Activated CD8-positive, alpha-beta memory T cell treated with anti-CD3 and anti-CD28 coated beads for 1 hour (primary cell): ENCODE results near the gene CPA3.

Experiments used
- DNase-seq, 2 donors: peaks; one replicate each; pipeline ENCODE4 v3.0.0-alpha.2; 2020; ENCODE audit warnings: low read depth in 1 of 2; ENCODE audit errors: extremely low read depth in 1 of 2

The CPA3 gene, protein sequence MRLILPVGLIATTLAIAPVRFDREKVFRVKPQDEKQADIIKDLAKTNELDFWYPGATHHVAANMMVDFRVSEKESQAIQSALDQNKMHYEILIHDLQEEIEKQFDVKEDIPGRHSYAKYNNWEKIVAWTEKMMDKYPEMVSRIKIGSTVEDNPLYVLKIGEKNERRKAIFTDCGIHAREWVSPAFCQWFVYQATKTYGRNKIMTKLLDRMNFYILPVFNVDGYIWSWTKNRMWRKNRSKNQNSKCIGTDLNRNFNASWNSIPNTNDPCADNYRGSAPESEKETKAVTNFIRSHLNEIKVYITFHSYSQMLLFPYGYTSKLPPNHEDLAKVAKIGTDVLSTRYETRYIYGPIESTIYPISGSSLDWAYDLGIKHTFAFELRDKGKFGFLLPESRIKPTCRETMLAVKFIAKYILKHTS

DNA sequence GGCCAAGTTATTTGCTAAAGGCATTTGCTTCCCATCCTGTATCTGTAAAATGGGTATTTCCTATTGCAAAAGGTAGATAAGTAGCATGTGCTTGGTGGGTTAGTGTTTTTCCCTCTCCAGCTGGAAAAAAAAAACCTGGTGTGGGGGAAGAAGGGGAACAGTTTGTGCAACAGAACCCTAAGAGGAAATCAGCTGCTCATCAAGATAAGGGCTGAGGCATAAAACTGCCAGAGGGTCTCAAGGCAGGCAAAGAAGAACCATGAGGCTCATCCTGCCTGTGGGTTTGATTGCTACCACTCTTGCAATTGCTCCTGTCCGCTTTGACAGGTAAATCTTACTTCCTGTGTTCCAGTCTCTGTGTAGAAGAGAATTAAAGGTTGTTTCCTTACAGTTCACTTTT lies at the start of gene CPA3:
TSS of gene CPA3 (plus strand) at position 248 of the 400 bp plus-strand sequence. CDS start at position 260, 12 bp downstream.
- DNase-seq: no peak

GRCh38 chr3:148815316-148816110 lies 49.6 kb upstream of the CPA3 start:
- DNase-seq: no peak

DNA sequence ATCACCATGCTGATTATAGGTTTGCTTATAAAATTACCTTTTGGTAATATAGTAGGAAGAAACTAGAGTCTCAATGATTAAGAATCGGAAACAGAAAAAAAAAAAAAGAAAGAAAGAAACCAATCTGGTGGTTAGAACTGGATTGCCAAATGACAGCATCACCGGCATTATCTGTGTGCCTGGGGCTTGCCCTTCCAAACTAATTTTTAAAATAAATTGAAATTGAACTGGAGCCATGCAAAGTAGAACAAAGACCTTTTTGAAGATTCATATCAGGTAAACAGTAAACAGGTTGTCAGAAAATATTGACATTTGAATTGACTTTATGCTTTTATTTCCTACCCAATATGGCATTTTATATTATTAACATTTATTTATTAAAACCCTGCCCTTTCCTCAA lies 48.7 kb upstream of the CPA3 start:
- no peak for DNase-seq

- DNase-seq: no peak
These were observed 48.0 kb upstream of the CPA3 start for GRCh38 chr3:148816981-148817525.

DNA sequence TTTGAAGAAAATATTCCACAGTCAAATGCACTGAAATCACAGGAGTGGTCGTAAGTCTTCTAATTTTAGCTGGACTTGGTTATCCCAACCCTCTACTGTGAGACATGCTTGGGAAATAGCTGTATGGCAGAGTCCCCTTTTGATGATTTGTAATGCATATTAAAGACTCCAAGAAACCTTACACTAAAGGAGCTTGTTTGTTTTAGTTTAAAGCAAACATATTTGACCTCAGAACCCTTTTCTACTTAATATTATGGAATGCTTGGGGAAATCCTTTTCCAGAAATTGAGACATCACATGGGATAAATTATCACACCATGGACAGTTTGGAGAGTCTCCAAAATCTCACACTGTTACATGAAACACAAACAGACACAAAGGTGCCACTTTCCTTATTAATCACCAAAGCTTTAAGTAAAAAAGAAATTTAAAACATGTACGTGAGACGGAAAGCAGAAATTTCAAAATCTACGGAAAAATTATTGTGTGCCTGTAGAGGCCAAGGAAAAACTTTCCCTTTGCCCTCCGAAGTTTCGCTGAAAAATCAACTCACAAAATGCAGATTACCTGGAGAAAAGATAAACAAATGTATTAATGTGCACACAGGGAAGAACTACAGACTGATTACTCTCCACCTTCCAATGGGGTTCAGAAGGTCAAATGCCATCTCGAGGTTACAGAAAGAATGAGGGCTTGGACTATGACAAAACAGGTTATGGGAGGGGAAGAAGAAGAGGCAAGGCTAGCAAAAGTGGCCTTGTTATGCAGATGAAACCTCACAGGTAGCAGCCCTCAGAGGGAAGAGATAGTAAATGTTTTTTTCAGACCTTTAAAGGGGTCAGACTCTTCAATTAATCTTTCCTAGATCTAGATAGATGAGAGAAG lies 44.5 kb upstream of the CPA3 start:
- no peak for DNase-seq

DNA sequence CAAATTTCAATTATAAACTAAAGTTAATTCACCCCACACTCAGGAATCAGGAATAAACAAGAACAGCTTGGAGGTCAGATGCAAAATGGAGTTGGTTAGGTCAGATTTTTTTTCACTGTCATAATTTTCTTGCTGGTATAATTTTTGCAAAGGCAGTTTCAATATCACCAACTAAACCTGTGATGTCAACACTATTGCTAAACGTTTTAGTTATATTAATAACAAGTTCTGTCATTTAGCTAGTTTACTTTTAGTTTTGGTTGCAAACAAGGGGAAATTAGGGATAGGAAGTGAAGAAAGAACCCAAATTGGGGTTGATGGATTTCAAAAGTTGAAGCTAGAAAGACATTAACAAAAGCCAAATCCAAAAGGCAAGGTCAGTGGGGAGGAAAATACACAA lies 42.1 kb upstream of the CPA3 start:
- DNase-seq: no peak

DNA sequence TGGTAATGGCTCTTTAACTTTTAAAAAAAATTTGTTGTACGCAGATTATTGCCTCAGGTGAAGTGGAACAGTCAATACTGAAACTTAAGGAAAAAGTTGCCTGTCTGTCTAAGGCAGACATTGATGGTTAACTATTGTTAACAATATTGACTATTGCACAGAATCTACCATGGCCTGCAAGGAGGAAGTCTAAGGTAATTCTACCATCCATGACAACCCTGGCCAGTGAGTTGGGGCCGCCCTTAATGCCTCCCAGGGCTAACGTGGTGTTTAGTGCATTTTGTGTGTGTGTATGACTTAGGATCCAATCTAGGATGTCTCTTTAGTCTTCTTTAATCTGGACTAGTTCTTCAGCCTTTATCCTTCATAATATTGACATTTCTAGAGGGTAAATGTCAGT lies 39.6 kb upstream of the CPA3 start:
- DNase-seq: no peak

DNA sequence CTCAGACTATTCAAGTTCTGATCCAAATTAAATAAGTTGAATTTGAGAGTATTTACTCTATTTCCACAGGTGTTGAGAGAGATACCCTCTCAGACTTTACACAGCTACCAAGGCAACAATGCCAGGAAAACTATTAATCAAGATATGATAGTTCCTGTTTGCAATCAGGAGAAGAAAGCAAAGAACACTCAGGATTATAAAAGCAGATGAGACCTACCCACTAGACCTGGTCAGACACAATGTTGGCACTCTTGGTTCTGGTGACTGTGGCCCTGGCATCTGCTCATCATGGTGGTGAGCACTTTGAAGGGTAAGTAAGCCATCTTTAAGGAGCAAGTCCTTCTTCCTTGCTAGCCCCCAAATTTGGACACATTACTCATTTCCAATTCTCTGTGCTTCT lies 37.5 kb upstream of the CPA3 start, which contains the start of gene CPB1:
TSS of gene CPB1 (plus strand) at position 227 of the 400 bp plus-strand sequence. CDS start at position 240, 13 bp downstream.
- DNase-seq: no peak

GRCh38 chr3:148828136-148828690 lies 36.9 kb upstream of the CPA3 start:
- no peak for DNase-seq

DNA sequence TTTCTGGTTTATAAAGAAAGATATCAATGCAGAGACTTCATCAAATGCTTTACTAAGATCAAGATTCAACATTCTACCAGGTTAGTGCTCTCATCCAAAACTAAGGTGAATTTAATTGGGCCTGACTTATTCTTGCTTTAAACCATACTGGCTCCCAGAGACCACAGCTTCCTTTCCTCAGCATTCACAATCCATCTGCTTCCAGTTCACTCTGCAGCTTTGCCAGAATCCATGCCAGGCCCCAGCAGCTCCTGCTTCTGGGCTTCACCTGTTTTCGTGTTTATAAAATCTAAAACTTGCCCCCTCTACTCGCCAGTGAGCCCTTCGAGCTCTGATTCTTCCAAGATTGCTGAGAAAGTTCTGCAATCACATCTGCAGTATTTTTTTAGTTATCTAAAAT lies 35.2 kb upstream of the CPA3 start:
- no peak for DNase-seq

DNA sequence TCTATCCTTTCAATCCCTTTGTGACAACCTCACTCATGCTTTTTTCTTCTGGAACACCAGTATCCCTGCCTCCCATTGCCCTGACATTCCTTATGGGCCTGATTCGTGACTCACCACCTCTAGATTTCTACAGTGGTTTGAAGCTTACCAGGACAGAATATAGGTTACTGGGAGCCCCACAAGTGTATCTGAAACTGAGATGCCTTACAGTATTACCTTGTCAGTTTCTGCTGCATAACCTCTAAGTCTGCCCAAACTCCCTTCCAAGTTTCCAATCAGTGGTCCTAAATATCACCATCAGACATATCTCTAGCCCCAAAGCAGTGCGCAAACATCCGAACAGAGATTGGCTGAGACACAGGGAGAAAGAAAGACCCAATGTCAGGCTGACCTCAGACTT lies 31.9 kb upstream of the CPA3 start:
- no peak for DNase-seq

- DNase-seq: no peak
These were observed 25.3 kb upstream of the CPA3 start for GRCh38 chr3:148839805-148840204.

DNA sequence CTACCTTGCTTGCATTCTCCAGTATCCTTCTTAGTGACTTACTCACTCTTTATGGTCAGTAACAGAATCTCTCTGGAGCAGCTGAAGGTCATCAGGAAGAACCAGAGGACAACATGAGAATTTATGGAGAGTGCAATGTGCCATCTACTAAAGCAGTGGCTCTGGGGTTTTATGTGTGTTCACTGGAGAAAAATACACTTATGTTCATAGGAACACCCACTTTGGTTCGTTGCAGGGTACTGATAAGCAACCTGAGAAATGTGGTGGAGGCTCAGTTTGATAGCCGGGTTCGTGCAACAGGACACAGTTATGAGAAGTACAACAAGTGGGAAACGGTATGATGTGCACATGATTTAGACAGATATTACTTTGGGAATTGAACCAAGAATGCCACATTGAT lies 24.6 kb upstream of the CPA3 start:
- DNase-seq: no peak

- DNase-seq: no peak
These were observed 19.2 kb upstream of the CPA3 start for GRCh38 chr3:148845756-148846395.

DNA sequence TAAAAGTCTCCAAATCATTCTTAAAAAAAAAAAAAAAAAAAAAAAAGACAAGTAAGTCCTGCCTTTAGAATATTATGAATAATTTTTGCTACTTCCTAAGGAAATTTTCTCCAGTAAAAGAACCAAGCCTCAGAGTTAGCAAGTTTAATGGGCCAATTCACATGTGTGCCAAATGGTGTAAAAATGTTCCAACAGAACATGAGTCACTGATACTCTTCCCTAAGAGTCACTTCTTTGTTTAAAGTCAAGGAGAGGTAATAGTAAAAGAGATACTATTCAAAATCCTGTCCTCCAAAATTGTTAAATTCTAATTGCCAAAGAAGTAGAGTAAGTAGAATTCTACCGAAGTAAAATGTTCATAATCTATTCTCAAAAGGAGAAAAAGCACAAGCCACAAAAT lies 17.7 kb upstream of the CPA3 start:
- DNase-seq: no peak

- no peak for DNase-seq
These were observed 16.7 kb upstream of the CPA3 start for GRCh38 chr3:148848410-148848809.

- no peak for DNase-seq
These were observed 12.7 kb upstream of the CPA3 start for GRCh38 chr3:148852271-148852992.

- DNase-seq: no peak
These were observed 12.0 kb upstream of the CPA3 start for GRCh38 chr3:148853076-148853475.

DNA sequence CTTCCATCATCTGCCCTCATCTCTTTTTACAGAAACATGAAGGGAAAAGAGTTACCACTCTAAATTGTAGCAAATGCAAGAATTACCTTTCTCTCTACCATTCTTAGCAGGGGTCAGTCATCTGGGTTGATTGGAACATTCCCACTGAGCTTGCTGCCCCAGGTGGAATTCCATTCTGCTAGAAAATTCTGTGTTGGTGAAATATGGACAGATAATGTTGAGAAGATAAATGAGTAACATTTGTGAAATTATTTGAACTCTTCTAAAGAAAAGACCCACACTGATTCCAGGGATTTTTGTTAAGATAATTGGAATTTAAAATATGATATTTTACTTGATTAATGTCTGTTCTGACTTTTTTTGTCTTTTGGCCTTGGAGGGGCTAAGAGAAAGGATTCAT lies 11.0 kb upstream of the CPA3 start:
- DNase-seq: no peak
